Measurements from ENCODE around the gene STIMATE. TPM values are rescaled to one million over a fixed set of nuclear protein-coding genes. Genes with fewer than 3 reads are reported as not detected.

STIMATE gene
- 7.3 to 9.2 TPM (median 8.8 TPM) in 5 replicates for total RNA-seq (2022; extraction: Qiagen RNA extraction)

DNA sequence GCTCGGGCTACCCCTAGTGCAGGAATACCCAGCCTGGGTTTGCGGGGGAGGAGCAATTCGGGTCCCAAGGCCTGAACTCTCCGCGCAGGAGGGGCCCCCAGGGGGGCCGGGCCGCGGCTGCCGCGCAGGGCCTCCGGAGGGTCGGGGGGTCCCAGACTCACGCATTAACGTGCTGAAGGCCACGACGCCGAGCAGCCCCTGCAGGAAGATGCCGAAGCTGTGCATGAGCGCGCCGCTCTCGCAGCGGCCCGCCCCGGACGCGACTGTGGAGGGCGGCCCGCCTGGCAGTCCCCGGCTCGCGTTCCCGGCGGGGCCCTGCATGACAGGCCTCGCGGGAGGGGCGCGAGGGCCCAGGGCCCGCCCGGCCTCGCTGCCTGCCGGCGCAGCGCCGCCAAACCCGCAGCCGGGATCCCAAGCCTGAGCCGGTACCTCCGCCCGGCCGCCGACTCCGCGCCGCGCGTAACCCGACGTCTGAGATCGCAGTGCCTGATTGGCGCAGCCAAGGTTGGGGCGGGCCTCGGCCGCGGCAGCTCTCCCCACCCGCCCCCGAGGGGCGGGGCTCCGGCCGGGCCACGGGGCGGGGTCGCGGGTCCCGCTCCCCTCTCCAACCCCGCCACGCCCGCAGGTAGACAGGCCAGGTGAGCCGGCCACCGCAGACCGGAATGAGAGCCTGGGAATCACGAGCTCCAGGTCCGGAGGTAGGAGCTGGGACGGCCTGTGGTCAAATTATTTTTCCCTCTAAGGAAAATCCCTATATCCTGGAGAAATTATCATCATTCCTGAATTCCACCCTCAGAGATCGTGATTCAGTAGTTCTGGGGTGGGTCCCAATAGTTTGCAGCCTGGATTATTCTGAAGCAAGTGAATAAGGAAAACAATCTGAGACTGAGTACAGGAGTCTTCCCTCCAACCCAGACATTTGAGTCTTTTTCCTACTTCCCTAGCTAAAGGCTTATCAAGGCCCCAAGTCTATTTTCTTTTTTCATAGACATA lies at the start of gene STIMATE:
STIMATE (minus strand) TSS at position 419 of the 993 bp plus-strand sequence; CDS start at position 321, 98 bp downstream.

DNA sequence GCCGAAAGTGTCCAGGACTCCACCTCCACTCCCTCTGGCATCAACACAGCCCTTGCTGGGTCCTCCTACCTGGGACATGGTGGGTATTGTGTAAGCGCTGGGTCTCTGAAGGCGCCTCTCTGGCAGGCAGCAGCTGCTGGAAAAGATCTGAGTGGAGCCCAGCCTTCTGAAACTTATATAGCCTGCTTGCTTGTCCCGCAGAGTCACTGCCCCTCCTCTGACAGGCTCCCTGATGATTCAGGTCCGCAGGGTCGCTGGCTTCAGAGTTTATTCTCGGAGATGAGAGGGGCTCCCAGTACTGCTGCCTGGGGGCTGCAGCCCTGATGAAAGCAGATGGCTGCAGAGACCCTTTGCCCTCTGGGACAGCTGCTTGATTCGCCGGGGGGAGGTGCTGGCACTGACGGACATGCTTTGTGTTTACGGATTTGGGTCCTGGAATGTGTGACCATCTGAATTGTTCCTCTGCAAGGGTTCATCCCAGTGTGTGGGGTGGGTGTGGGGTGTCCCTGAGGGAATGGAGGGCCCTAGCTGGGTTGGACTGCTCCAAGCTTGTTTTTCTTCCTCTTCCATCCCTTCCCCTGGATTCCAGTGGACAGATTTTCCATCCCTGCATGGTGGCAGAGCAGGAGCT lies 62.4 kb downstream of the STIMATE start, which contains the start of gene MUSTN1:
MUSTN1 (minus strand) TSS at position 149 of the 631 bp plus-strand sequence; CDS start at position 78, 71 bp downstream.

DNA sequence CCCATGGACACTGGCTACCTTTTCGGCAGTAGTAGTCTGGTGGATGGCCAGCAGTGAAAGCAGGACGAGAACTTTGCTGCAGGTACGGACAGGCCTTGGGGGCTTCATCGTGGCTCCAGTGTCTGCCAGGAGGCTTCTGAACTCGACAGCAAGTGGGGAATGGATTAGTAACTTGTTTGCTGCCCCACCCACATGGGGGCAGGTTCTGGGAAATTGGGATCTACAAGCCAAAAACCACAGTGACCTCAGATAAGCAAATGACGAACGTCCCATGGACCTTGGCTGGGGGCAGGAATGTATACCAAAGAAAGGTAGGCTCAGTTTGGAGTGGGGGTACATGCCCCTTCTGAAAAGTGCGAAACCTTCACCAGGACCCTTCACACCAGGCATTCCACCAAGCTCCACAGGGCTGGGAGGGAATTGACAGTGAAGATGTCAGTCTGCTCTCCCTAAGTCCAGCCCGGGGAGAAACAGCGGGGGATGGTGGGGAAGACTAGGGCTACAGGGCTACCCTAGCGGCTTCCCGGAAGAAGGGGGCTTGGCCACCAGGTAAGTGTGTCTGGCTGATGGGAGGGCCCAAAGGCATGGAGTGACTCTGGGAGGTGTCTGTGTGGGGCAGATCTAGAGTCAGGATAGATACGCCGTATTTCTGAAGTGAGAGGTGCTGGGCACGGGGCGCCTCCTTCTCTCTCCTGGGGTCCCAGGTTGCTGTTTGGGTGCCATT lies 66.7 kb downstream of the STIMATE start, which contains the start of gene ITIH4:
ITIH4 (minus strand) TSS at position 138 of the 724 bp plus-strand sequence; CDS start at position 108, 30 bp downstream.

DNA sequence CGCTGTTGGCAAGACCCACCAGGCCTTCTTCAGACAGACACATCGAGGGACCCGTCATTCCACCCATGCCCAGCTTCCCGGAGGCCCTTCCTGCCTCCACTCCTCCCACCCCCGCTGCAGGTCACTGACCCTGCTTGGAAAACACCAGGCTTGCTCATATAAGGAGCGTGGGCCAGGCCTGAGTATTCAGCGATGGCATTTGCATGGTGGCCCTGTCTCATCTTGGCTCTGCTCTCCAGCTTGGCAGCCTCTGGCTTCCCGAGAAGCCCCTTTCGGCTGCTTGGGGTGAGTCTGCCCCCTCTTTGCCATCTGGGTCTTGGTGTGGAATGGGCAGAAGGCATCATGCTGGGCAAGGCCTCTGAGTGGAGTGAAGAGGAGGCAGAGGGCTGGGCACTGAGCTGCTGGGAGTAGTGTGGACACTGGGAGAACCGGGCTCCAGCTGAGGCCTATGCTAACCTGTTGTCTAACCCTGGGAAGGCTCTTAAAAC lies 102.7 kb downstream of the STIMATE start, which contains the start of gene ITIH3:
ITIH3 (plus strand) TSS at position 185 of the 488 bp plus-strand sequence; CDS start at position 193, 8 bp downstream.

Other genes starting within 250 kb of the STIMATE start
- gene PBRM1, start 211.6 kb downstream of the STIMATE start, total RNA-seq (2022; extraction: Qiagen RNA extraction), result 9.8 to 19.7 TPM (median 16.7 TPM) in 5 replicates
- gene GNL3, start 211.5 kb downstream of the STIMATE start, total RNA-seq (2022; extraction: Qiagen RNA extraction), result 90.0 to 134 TPM (median 91.6 TPM) in 5 replicates
- gene GLT8D1, start 191.8 kb downstream of the STIMATE start, total RNA-seq (2022; extraction: Qiagen RNA extraction), result 35.8 to 41.4 TPM (median 38.7 TPM) in 5 replicates
- gene SPCS1, start 191.4 kb downstream of the STIMATE start, total RNA-seq (2022; extraction: Qiagen RNA extraction), result 160 to 177 TPM (median 167 TPM) in 5 replicates
- 10.9 to 15.0 TPM (median 14.0 TPM) in 5 replicates for gene NEK4, start 126.6 kb downstream of the STIMATE start, total RNA-seq (2022; extraction: Qiagen RNA extraction)
- gene ITIH1, start 119.9 kb downstream of the STIMATE start, total RNA-seq (2022; extraction: Qiagen RNA extraction), result 0.06 TPM in 1 of 5 replicates, not detected in the others
- gene ITIH3, start 102.8 kb downstream of the STIMATE start, total RNA-seq (2022; extraction: Qiagen RNA extraction), result 0.08 to 0.37 TPM (median 0.15 TPM) in 5 replicates
- 0.25 to 1.0 TPM (median 0.63 TPM) in 5 replicates for gene ITIH4, start 66.9 kb downstream of the STIMATE start, total RNA-seq (2022; extraction: Qiagen RNA extraction)
- 0.14 to 0.31 TPM (median 0.16 TPM) in 4 of 5 replicates, not detected in the other for gene MUSTN1, start 62.5 kb downstream of the STIMATE start, total RNA-seq (2022; extraction: Qiagen RNA extraction)
- 9.1 to 12.3 TPM (median 9.8 TPM) in 5 replicates for gene SFMBT1, start 148.5 kb upstream of the STIMATE start, total RNA-seq (2022; extraction: Qiagen RNA extraction)
- gene RFT1, start 232.9 kb upstream of the STIMATE start, total RNA-seq (2022; extraction: Qiagen RNA extraction), result 16.5 to 29.2 TPM (median 27.6 TPM) in 5 replicates